Mesothelial cell of epicardium (in vitro differentiated cells): ENCODE results near the gene UNC13A. TPM values are rescaled to one million over a fixed set of nuclear protein-coding genes. Genes with fewer than 3 reads are reported as not detected.

Source experiments
- DNase-seq, 2 experiments: peaks; one replicate each; pipeline ENCODE4 v3.0.0; 2021; ENCODE audit warnings: low spot score in 2 of 2; ENCODE audit not compliant: unreplicated experiment in 2 of 2
- H3K27ac Mint-ChIP-seq: 2 replicates; pipeline ENCODE4 v1.8.0; 2021; ENCODE audit warnings: mixed read lengths
- H3K27me3 Mint-ChIP-seq: 2 replicates; pipeline ENCODE4 v1.8.0; 2021; ENCODE audit warnings: low read depth, mixed read lengths
- H3K36me3 Mint-ChIP-seq: 2 replicates; pipeline ENCODE4 v1.8.0; 2021; ENCODE audit warnings: mixed read lengths
- H3K4me1 Mint-ChIP-seq: 2 replicates; pipeline ENCODE4 v1.8.0; 2021; ENCODE audit warnings: mixed read lengths
- H3K4me3 Mint-ChIP-seq: 2 replicates; pipeline ENCODE4 v1.8.0; 2021; ENCODE audit warnings: mild to moderate bottlenecking, moderate library complexity, mixed read lengths
- H3K9me3 Mint-ChIP-seq: 2 replicates; pipeline ENCODE4 v1.8.0; 2021; ENCODE audit warnings: mixed read lengths
- total RNA-seq: library from RNA; stranded (reverse); gene quantifications from 3 replicates; pipeline ENCODE4 v1.2.1, GENCODE V29; 2021
- TF ChIP-seq, protein P1 (sequence below): fragments of 200-600 bp; sonication (generic); IDR thresholded peaks from one replicate; pipeline ENCODE4 v1.5.0; 2021; ENCODE audit warnings: antibody characterized with exemption; ENCODE audit not compliant: unreplicated experiment

UNC13A gene
- total RNA-seq, 1 donor from 2014 or later = 1.1 TPM

- no peaks in the 10 kb centered on the region for H3K27me3 Mint-ChIP-seq
- H3K4me3 Mint-ChIP-seq = no peak overlapping the region
- peaks cover 2% of the 10 kb centered on the region for H3K4me1 Mint-ChIP-seq
- H3K9me3 Mint-ChIP-seq = no peaks in the 10 kb centered on the region
- H3K36me3 Mint-ChIP-seq = peaks cover 27% of the 10 kb centered on the region
- H3K27ac Mint-ChIP-seq = no peak overlapping the region
- TF ChIP-seq, protein P1, sequence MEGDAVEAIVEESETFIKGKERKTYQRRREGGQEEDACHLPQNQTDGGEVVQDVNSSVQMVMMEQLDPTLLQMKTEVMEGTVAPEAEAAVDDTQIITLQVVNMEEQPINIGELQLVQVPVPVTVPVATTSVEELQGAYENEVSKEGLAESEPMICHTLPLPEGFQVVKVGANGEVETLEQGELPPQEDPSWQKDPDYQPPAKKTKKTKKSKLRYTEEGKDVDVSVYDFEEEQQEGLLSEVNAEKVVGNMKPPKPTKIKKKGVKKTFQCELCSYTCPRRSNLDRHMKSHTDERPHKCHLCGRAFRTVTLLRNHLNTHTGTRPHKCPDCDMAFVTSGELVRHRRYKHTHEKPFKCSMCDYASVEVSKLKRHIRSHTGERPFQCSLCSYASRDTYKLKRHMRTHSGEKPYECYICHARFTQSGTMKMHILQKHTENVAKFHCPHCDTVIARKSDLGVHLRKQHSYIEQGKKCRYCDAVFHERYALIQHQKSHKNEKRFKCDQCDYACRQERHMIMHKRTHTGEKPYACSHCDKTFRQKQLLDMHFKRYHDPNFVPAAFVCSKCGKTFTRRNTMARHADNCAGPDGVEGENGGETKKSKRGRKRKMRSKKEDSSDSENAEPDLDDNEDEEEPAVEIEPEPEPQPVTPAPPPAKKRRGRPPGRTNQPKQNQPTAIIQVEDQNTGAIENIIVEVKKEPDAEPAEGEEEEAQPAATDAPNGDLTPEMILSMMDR = no peak
- no peak for DNase-seq
Observed at GRCh38 chr19:17579661-17580244, 108.4 kb downstream of the UNC13A start.

DNA sequence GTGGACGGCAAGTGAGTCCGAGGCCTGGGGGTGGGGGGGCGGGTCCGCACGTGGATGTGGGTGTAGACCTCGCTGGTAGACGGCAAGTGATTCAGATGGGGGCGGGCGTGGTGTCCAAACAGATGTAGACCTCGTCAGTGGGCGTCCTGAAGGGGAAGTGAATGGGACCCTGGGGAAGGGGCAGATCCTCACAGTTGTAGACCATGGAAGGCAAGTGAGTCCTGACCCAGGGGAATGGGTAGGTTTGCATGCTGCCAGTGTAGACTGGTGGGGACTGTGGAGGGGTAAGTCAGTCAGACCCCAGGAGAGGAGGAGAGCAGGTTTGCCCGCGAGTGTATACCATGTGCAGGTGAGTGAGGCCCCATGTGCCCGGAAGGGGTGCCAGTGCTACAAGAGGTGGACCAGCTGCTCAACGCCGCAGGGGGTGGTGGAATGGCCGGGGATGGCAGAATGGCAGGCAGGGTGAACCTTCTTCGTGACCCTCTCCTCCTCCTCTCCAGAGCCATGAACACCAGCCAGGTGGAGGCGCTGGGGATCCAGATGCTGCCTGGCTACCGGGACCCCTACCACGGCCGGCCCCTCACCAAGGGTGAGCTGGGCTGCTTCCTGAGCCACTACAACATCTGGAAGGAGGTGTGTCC is 110.6 kb downstream of the UNC13A start:
- TF ChIP-seq, protein P1 = no peak
- Mint-ChIP-seq H3K4me3 (no peak overlapping the region), H3K27ac (no peak overlapping the region), H3K4me1 (peaks cover 2% of the 10 kb centered on the region), H3K27me3 (no peaks in the 10 kb centered on the region), H3K36me3 (peaks cover 30% of the 10 kb centered on the region), H3K9me3 (no peaks in the 10 kb centered on the region)
- no peak for DNase-seq

GRCh38 chr19:17576758-17577456 is 111.2 kb downstream of the UNC13A start:
- TF ChIP-seq, protein P1 = no peak
- no peak for DNase-seq
- Mint-ChIP-seq H3K9me3 (no peaks in the 10 kb centered on the region), H3K4me3 (no peak overlapping the region), H3K4me1 (peaks cover 2% of the 10 kb centered on the region), H3K27me3 (no peaks in the 10 kb centered on the region), H3K36me3 (peaks cover 31% of the 10 kb centered on the region), H3K27ac (no peak overlapping the region)

DNA sequence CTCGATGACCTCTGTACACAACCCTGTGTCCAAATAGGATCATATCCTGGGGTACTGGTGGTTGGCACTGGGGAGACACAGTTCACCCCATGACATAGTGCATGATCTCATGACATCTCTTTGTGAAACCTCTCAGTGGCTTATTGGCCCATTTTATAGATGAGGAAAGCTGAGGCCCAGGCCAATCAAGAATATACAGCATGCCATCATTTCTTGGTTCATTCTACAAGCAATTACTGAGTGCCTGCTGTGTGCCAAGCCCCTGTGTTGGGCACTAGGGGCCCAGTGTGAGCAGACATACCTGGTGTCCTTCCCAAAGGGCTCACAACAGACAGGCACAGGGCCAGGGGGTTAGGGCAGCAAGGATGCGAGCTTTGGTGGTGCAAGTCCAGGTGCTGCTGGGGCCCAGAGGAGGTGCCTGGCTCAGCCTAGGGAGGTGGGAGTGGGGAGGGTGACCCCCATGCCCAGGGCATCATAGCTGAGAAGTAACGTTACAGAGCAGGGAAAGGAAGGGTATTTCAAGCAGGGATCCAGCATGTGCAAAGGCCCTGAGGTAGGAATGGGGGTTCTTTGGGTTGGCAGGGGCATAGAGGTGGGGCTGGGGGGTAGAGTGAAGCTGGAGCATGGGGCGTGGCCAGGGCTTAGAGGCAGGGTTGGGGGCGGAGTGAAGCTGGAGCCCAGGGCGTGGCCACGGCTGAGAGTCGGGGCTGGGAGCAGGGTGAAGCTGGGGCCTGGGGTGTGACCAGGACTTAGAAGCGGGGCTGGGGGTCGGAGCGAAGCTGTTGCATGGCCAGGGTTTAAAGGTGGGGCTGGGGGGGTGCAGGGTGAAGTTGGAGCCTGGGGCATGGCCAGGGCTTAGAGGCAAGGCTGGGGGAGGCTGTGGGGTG is 112.0 kb downstream of the UNC13A start:
- no peaks in the 10 kb centered on the region for H3K27me3 Mint-ChIP-seq
- DNase-seq = no peak
- H3K9me3 Mint-ChIP-seq = no peaks in the 10 kb centered on the region
- no peak overlapping the region for H3K4me3 Mint-ChIP-seq
- H3K36me3 Mint-ChIP-seq = peaks cover 34% of the 10 kb centered on the region
- H3K27ac Mint-ChIP-seq = no peak overlapping the region
- TF ChIP-seq, protein P1 = no peak
- peaks cover 2% of the 10 kb centered on the region for H3K4me1 Mint-ChIP-seq

DNA sequence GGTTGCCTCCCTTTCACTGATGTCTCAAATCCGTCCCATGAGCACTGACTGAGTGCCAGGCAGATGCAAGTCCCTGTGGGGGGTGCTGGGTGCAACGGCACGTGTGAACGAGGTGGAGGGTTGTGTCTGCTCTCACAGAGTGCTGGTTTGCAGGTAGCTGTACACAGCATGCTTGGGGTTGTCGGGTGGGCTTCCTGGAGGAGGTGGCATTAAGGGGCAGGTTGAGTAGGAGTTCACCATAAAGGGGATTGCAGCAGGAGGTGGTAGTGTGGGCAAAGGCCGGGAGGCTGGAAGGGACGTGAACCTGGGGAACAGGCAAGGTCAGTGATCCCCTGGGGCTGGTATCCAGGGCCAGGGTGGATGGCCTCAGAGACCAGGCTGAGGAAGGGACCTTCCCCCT is 115.5 kb downstream of the UNC13A start:
- Mint-ChIP-seq H3K4me1 (peaks cover 2% of the 10 kb centered on the region), H3K4me3 (no peak overlapping the region), H3K27ac (no peak overlapping the region), H3K36me3 (peaks cover 25% of the 10 kb centered on the region), H3K9me3 (no peaks in the 10 kb centered on the region), H3K27me3 (no peaks in the 10 kb centered on the region)
- DNase-seq = no peak
- TF ChIP-seq, protein P1 = no peak
